HG02938 (cell line): ENCODE measurements around the gene SOST.

Experiments used
- ATAC-seq: cut with Tn5 transposase; IDR thresholded peaks from one replicate; pipeline ENCODE4 v1.9.1; 2021; ENCODE audit warnings: mild to moderate bottlenecking, moderate library complexity; ENCODE audit not compliant: unreplicated experiment

Gene SOST

DNA sequence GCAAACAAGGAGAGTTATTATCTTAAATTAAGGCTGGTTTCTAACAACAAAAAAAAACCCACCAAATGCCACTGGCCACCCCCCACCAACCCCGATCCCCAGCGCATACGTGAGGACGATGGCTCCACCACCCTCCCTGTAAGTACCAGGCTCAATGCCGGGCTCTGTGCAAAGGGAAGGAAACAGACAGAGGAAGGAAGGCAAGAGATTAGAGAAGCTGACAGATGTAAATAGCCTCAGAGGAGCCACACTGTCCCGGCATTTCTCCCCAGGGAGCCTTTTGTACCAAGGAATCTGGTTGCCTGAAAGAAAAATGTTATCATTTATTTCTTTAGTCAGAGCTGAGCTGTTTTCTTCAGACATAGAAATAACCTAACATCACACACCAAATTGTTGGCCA, 13.1 kb downstream of the SOST start:
- ATAC-seq, result no peak

DNA sequence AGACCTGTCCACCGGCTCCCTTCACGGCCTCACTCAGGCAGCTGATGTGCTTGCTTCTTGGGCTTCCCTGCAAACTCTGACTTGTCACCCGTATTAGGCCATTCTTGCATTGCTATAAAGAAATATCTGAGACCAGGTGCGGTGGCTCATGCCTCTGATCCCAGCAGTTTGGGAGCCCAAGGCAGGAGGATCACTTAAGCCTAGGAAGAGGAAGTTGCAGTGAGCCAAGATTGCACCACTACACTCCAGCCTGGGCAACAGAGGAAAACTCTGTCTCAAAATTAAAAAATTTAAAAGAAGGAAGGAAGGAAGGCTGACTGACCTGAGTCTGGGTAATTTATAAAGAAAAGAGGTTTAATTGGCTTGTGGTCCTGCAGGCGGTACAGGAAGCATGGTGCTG, 17.0 kb downstream of the SOST start:
- no peak for ATAC-seq

DNA sequence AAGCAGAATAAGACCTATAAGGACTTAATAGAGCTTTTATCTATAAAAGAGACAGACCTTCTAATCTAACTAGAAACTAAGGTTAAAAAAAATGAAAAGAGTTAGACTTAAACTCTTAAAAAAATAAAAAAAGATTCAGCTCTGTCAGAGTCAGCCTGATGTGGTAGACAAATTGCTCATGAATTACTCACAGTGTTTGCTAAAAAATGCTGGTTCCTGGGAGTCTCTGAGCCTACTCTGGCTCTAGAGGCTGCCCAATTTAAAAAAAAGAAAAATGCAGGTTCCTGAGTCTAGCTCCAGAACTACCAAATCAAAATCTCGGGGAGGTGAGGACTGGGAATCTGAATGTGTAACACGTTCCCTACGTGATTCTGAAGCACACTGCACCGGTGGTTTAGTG, 18.1 kb downstream of the SOST start:
- no peak for ATAC-seq

DNA sequence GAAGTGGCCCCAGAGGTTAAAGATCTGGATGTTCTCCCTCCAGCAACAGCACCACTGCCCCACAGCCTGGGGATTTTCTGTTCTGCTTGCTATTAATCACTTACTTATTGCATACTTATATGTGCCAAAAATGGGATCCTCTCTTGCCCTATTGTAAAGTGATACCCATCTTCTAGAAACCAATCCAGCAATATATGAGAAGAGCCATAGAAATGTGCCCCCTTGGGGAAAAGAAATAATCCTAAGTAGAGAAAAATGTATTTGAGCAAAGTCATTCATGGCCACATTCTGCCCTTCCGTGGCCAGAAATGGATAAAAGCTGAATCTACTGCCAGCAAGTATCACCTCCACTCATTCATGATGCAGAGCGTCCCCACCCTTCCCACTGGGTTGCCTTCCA, 20.9 kb downstream of the SOST start:
- ATAC-seq, result no peak

DNA sequence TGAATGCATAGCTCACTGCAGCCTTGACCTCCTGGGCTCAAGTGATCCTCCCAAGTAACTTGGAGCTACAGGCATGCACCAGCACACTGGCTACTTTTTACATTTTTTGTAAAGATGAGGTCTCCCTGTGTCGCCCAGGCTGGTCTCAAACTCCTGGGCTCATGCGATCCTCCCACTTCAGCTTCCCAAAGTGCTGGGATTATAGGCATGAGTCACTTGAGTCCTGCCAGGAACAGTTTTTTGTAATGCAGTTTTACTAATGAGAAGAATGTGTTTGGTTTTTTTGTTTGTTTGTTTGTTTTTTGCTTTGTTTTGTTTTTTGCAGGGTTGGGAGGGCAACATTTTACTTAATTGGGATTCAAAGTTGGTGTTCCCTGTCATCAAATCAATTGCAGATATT, 22.2 kb downstream of the SOST start:
- ATAC-seq, result no peak

DNA sequence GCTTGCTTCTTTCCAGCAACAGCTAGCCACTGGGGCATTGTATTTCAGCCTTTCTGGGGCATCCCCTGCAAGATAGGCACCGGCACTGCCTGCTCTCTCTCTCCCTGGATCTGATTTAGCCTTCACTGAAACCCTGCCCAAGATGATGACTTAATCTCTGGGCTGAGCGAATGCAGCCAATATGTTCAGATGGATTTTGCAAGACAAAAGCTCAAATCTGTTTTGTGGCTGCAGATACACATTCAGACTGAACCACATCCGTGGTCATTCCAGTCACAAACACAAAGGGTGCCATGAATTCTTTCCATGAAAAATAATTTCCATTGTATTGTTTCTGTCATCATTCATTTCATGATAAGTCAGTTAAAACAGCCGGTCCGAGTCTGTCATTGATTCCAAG, 24.2 kb downstream of the SOST start:
- no peak for ATAC-seq

DNA sequence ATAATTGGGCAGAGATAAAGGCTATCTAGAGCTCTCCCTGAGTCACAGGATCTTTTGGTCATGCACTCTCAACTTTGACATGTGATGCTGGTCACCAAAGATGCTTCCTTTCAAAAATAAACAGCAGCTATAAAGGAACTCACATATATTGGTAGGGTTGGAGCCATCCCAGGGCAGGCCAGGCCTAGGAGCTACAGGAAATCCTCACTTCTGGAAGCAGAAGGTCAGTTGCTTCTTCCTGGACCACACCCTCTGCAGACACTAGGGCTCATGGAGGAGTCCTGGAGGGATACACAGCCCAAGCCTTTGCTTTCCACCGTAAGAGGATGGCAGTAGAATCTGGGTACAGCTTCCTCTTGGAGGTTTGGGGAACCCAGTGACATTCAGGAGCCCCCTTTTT, 24.6 kb downstream of the SOST start:
- ATAC-seq, result no peak

DNA sequence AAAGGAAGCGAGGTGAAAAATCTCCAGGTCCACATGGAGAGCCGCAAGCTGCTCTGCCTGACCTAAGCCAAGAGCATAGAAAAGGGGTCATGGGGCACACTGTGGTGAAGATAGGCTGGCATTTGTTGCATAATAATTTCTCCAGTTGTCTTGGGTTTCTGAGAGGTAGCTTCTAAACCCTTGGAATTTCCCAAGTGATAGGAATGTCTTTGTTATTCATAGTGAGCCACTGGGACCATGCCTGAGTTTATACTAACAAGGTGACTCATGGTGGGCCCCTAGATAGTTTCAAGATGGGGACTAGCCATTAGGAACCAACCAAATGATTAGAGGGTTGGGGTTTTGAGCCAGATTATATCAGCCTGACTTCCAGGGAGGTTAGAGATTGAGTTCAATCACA, 25.6 kb downstream of the SOST start:
- no peak for ATAC-seq

DNA sequence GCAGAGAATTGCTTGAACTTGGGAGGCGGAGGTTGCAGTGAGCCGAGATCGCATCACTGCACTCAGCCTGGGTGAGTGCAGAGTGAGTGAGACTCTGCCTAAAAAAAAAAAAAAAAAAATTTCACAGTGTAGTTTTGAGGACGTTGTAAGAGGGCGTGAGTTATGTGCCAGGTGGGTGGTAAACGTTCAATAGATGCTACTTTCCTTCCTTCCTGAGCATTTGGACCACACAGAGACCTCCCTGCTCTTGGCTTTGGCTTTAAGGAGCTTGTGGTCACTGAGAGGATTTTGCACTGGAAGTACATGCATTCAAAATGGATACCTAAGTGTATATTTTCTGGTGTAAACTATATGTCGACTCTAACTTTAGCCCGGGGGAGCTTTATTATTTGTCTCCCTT, 30.5 kb downstream of the SOST start:
- ATAC-seq, result no peak

DNA sequence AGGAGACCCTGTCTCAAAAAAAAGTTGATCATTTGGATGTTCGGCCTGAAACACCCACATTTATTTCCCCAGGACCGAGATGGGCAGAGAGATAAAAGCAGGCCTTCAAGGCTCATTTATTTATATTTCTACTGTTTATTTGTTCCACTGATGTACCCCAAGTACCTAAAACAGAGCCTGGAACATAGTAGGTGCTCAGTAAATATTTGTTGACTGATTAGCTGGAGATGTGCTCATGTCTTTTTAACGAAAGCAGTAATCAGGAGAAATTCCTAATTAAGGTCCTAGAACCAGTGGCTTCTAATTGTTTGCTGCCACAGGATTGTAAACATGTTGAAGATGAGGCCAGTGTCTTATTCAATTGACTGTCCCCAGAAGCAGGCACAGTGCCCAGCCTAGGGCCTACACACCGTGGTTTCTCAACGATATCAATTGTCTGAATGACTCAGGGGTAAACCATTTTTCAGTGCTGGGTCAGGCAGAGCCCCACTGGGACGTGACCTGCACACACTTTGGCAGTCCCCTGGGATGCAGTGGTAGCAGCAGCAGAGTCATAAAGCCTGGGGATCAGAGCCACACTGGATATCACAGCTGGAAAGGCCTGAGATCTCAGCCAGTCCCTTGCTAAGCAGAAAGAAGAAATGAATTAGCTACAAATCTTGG, 34.8 kb downstream of the SOST start:
- no peak for ATAC-seq

DNA sequence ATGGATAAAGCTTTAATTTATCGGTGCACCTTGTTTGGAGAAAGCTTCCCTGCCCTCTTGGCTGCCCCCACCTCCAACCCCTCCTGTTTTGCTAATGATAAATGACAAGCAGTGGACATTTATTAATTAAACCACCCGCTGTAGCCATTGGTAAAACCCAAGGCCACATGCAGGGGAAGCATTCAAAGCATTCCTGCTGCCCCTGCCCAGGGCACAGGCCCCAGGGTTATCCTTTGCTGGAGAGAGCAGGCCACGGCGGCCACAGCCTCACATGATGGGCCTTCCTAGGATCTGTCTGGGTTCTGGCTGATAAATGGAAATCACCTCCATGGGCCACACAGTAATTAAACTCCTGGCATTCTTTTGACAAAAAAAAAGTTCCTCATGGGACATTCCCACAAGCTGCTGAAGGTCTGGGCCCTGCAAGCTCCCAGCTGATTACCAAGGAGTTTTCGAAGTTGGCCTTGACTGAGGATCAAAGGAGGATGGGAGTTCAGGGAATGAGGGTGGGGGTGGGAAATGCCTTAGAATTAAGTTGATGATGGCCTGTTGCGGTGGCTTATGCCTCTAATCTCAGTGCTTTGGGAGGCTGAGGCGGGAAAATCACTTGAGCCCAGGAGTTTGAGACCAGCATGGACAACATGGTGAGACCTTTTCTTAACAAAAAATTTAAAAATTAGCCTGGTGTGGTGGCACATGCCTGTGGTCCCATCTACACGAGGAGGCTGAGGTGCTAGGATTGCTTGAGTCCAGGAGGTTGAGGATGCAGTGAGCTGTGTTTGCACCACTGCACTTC, 35.5 kb downstream of the SOST start:
- no peak for ATAC-seq

DNA sequence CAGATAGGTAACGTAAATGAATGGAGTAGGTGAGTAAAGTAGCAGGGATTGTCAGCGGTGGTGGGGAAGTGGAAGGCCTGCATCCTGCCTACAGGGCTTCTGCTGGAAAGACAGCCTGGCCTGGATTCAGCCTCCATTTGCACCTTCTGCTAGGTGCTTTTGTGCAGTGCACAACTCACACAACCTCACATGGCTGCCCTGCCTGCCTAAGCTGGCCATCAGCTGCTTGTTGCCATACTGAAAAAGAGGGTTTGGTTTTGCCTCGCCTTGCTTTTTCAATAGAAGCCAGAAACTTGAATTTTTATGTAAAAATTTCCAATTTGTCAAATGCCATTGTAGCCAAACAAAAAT, 36.3 kb downstream of the SOST start:
- no peak for ATAC-seq

DNA sequence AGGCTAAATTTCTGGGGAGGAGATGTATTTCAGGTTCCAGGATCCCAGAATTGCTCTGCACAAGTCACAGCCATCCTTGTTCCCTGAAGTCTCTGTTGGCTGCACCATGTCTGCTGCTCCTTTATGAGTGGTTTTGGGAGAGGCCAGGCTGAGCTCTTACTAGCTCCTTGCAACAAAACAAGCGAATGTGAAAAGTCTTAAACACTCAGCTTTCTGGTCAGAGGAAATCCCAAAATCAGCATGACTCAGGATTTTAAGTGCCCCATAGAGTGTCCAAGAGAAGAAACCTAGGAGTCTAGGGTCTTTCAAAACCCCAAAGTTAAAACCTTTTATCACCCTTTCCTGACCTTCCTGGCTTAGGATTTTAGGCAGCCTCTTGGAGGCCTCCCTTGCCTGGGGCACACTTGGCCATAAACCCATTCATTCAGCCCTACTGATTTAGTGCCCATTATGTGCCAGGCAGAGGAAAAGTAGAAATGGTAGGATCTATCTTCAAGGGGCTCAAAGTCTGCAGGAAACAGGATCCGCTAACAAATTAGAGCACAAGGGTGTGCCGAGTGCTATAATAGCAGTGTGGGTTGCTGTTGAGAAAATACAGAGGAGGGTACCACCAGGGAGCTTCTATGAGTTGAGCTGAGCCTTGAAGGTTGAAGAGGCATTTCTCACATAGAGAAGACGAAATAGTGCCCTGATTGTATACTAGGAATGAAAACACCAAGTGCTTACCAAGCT, 36.9 kb downstream of the SOST start:
- no peak for ATAC-seq

DNA sequence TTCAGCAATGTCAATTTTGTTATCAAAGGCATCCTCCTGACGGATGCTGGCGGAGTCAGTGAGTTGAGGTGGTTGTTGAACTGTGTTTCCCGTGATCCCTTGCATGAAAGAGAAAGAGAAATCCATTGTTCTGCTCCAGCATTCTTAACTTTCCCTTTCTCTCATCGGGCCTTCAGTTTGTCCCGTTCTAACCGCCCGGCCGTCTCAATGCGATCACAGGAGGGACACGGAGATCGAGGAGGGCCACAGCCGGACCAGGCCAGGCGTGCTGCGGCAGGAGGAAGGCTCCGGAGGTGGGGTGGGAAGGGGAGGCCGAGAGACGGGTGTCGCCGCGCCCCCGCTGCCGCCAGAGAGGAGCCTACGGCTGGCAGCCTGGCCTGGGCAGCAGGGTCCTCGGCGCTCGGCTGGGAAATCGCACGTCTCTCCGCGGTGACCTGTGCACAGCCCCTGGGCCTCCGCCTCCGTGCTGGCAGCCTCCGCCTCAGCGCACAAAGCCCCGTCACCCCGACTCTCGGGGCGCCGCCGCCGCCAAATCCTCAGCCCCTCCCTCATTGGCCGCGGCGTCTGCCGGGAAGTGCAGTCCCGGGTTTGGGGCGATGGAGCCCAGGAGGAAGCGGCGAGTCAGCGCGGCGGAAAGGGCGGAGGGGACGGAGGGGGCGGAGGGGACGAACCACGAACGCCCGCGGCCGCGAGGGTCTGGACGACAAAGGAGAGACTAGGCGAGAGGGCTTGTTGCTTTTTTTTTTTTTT, 38.1 kb downstream of the SOST start:
- ATAC-seq, result no peak

DNA sequence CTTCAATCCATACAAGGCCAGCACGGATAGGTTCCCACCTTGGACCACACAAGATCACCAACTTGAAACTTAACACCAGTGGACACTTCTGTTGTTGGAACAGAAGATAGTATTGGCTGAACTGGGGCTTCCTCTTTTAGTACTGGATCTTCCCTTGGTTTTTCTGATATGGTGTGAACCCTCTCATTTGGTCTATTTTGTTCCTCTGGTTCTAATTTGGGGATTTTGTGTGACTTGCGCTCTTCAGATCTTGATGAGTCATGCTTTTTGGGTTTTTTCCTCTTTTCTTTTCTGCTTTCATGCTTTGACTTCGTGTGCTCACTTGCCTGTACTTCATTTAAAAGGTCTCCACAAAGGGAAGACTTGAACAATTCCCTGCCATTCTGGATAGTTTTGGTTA, 39.0 kb downstream of the SOST start:
- no peak for ATAC-seq

DNA sequence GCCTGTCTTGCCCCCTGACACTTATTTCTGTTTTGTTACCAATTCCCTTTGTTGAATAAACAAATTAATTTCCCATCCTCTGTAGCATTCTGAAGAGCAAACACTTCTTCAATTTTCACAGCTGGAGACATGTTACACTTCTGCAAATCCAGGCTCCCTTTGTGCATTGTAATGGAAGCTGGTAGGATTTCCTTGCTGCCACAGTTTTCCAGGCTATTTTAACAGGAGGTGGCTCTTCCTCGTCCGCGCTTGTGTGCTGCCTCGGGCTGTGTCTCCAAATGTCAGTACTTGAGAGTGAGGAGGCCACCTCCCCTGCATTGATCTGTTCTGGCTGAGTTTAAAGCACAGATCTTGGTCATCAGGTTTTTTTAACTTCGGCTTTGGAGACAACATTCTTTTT, 40.0 kb downstream of the SOST start:
- ATAC-seq, result no peak

DNA sequence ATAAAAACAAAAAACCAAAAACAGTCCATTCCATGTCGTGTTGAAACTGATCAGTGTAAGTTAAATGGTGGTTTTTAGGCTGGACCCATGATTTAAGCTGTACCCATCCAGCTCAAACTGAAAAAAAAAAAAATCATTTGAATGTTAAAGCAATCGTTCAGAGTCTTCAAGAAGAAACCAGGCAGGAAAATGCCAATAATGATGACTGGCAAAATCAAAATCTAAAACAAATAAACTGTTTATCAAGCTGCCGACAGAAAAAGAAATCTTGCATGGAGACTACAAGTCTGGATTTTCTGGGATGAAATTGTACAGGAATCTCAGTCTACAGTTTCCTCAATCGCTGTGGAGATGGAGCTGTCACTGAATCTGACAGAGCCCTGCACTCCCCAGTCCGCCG, 40.7 kb downstream of the SOST start:
- ATAC-seq, result no peak

DNA sequence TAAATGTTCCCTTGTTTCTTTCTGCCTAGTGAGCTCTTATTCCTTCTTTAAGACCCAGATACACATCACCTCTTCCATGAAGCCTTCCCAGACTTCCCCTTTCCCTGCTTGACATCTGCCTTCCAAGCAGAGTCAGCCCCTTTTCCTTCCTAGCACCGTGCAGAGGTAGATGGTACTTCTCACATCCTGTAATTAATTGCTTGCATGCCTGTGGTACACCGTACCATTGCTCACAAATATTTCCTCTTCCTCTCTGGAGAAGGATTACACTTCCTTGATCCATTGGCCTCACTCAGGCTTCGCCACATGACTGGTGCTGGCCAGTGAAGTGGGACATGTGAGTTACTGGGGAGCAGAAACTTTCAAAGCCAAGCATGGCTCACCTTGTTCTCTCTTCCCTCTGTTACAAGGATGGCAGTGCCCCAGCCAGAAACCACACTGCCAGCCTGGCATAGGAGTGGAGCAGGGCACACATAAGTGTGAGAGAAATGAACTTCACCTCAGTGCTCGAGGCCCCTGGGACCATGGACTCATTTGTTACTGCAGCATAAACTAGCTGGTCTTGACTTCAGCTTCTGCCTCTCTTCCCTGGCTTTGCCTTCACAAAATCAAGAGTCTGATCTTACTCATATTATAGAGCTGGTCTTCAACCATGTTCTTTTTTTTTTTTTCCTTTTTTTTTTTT, 44.0 kb downstream of the SOST start:
- no peak for ATAC-seq

DNA sequence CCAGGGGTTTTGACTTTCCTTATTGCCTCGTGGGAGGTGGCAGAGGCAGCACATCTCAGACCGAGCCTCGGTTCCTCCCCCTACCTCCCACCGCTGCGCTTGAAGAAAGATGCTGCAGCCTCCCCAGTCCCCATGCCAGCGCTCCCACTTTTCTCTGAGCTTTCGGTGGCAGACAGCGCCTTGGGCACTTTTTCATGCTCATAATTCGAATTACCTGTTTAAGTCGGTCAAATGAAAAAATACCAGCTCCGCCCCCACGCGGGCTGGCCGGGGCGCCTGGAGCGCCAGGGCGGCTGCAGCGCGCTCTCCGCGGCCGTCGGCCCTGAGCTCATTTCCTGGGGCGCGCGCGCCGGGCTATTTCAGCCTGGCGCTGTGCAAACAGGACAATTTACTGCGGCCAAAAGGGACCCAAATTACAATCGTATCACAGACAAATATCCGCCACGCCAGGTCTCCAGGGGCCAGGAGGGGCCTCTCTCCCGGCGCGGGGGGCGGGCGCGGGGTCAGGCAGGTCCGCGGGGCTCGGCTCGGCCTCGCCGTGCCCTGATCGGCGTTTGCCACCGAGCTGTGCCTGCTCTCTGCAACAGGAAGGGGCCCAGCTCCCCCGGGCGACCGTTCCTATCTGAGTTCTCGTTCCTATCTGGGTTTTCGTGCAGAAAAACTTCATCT, 45.0 kb downstream of the SOST start:
- ATAC-seq, result no peak

DNA sequence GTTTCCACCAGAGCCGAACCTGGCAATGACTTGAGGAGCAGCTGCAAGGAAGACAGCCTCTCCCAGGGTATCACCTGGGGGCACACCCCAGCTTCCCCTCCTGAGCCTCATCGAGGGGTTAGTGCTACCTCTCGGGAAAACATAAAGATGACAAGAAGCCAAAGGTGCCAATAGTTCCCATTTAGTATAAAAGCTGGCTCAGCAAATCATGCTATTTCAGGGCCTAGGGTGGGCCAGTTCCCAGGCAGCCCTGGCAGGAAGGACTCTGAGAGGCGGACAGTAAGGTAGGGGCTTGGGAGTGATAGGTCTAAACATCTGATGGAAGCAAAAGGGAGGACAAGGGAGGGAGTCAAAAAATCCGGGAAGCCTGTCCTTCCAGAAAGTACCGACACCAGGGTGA, 46.2 kb downstream of the SOST start:
- ATAC-seq, result no peak
